IPS DF 4.7 (cell line): ENCODE measurements around the gene NUBPL.
"Not testable (repeated sequence)": the region's sequence is repeated elsewhere in the genome, so short reads cannot be mapped to it uniquely, and the experiment has no call there.

ENCODE experiments used
- DNase-seq: peaks from one replicate; pipeline ENCODE4 v3.0.0-alpha.2; 2013; ENCODE audit warnings: low spot score; ENCODE audit errors: extremely low read depth

Gene NUBPL

DNA sequence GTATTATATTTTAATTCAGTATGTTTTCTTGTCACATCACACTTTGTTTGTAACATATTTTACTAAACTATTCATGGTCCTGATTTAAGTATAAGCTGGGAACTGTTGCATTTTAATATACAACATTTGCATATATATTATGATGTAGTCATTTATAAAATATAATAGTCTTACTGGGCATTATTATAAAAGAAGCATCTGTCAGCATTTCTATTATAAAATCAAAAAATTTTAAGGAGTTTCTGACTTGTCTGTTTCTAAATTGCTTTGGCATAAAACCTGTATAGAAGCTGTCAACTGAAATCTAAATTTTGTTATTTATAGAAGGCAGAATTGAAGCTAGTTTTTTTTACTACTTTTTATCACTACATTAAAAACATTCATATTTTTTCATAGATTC, 166.6 kb downstream of the NUBPL start:
- no peak for DNase-seq

- DNase-seq, result no peak
Observed at GRCh38 chr14:31740688-31741087, 179.5 kb downstream of the NUBPL start.

GRCh38 chr14:31745741-31746140, 184.5 kb downstream of the NUBPL start:
- DNase-seq, result no peak

DNA sequence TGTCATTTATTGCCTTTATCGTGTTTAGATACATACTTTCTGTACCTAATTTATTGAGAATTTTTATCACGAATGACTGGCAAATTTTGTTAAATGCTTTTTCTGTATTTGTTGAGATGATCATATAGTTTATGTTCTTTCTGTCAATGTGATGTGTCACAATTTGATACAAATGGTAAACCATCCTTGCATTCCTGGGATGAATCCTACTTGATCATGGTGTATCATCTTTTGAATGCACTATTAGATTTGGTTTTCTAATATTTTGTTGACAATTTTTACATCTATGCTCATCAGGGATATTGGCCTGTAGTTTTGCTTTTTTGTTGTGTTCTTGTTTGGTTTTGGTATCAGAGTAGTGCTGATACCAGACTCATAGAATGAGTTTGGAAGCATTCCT, 185.1 kb downstream of the NUBPL start:
- DNase-seq, result no peak

DNA sequence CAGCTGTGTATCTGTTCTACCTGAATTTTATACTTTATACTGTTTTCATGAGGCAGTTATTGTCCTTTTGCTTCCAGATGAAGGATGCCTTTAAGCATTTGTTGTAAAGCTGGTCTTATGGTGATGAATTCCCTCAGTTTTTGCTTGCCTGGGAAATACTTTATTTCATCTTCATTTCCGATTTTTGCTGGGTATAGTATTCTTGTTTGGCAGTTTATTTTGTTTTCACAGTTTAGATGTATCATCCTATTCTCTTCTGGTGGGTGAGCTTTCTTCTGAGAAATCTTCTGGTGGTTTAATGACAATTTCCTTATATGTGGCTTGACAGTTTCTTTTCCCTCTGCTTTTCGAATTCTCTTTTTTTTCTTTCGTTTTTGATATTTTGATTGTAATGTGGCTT, 188.1 kb downstream of the NUBPL start:
- DNase-seq, result no peak

DNA sequence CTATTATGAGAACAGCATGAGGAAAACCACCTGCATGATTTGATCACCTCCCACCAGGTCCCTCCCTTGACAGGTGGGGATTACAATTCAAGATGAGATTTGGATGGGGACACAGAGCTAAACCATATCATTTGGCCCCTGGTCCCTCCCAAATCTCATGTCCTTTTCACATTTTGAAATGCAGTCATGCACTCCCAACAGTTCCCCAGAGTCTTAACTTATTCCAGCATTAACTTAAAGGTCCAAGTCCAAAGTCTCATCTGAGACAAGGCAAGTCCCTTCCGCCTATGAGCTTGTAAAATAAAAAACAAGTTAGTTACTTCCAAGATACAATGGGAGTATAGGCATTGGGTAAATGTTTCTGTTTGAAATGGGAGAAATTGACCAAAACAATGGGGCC, 189.8 kb downstream of the NUBPL start:
- DNase-seq, result not testable (repeated sequence)

DNA sequence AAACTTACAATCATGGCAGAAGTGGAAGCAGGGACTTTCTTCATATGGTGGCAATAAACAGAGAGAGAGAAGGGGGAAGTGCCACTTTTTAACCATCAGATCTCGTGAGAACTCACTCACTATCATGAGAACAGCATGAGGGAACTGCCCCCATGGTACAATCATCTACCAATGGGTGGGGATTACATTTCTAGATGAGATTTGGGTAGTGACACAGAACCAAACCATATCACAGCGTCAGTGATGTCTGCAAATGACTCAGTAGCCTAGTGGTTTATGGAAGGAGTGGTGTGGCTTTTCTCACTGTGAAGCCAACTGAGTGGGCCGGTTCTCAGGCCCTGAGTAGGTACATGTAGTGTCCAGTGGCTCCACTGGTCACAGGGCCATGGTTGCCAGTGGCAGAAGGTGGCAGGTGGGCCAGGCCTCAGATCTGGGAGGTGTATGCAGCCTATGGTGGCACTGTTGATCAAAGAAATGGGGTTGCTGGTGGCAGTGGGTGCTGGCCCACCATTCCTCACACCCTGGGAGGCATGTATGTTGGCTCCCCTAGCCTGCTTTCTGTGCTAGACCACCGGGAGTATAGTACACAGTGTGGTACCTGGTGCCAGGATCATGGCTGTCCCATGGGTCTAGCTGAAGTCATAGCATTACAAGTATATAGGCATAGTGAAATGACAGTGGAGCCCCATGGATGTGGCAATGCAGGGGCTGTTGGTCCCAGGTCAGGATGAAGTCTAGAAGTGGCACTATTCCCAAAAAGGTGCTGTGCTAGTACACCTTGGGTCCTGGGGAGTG, 191.9 kb downstream of the NUBPL start:
- DNase-seq, result no peak

- no peak for DNase-seq
Observed at GRCh38 chr14:31758941-31759340, 197.7 kb downstream of the NUBPL start.

DNA sequence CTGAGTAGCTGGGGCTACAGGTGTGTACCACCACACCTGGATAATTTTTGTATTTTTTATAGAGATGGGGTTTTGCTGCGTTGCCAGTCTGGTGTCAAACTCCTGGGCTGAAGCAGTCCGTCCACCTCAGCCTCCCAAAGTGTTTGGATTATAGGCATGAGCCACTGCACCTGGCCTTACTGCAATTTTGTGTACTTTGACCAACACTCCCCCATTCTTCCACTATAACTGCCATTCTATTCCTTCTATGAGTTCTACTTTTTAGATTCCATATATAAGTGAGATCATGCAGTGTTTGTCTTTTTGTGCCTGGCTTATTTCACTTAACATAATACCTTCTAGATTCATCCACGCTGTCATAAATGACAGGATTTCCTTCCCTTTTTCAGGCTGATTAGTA, 199.1 kb downstream of the NUBPL start:
- DNase-seq, result no peak

DNA sequence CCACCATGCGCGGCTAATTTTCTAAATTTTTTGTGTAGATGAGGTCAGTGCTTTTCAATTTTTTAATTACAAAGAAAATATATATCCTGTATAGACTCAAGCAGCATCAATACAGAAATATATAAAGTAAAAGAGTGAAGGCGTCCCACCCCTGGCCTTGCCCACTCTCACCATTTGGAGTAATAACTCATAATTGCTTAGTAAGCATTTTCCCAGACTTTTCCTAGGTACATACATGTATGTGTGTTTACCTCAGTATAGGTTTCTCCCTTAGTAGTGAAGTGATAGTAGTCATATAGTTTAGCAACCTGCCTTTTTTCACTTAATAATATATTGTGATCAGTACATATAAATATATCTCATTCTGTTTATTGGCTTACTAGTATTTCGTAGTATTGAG, 200.1 kb downstream of the NUBPL start:
- no peak for DNase-seq

GRCh38 chr14:31763041-31763440, 201.8 kb downstream of the NUBPL start:
- DNase-seq, result no peak

DNA sequence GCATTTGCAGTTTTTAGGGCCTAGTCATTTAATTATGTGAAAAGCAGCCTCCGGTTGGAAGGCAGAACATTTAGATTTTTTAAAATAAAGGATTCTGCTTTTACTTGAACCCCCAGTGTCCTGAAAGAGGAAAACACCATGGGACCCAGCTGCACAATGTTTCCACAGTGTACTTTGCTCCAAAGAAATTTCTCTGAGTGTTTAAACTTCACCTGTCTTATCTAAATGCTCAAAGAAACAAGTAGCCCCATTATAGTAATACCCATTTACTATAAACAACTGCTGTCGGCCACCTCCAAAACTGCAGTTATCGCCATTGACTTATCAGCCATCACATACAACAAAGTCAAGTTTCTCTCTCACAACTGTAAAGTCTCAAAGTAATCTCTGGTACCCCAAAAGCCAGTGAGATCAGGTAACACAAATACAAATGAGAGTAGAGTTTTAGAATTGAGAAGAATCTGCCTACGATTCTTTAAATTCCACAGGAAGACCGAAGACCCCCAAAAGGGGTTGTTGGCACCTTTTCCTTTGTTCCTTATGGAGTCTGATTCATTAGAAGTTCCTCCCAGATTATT, 205.2 kb downstream of the NUBPL start:
- DNase-seq, result no peak

DNA sequence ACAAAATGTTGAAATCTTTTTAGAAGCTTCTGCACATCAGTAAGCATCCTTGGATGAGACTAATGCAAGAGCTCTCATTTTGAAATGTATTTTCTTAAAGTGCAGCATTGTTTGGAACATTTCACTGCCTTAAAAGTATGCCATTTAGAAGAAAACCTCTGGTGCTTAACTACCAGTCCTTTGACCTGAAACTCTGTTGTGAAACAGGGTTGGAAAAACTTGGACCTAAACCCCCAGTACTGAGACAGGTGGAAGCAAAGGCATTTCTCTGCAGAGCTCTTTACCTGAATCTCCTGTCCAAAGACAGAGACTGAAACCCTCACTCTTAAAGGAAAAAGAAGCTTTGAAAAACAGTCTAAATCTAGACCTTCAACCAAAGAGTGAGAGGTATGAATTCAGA, 207.2 kb downstream of the NUBPL start:
- no peak for DNase-seq

GRCh38 chr14:31770271-31770670, 209.1 kb downstream of the NUBPL start:
- no peak for DNase-seq

- no peak for DNase-seq
Observed at GRCh38 chr14:31774567-31774966, 213.4 kb downstream of the NUBPL start.

DNA sequence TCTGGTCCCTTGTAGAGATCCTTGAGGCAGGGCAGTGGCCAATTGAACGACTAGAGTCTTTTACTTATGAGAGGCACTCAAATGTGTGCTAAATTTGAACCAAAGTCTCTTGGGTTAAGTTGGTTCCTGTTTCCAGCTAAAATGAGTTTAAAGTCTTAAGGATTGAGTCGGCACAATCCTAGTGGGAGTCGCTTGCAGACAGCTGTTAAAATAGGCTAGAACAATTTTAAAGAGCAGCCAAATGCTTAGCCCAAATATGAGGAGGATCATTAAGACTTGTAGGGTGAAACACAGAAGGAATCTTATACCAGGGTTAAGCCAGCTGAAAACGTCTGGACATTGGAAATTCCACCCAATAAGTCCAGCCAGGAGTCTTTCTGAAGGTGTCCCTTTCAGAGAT, 216.1 kb downstream of the NUBPL start:
- DNase-seq, result no peak

GRCh38 chr14:31781578-31781977, 220.4 kb downstream of the NUBPL start:
- no peak for DNase-seq

GRCh38 chr14:31785574-31785973, 224.4 kb downstream of the NUBPL start:
- no peak for DNase-seq

DNA sequence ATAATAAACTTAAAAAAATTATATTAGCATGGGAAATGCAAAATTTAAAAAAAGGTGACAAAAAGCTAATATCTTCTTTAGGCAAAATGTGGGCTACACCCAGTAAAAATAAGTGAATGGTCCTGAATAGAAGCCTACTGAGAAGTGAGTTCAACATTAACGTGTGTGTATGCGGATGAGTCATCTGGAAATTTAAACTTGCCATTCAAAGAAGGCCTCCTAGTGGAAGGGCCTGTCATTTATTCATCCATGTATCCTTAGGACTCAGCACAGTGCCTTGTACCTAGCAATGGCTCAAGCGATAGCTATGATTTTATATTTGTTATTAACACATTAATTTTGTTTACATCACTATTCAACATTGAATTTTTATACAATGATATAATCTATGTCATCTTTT, 226.2 kb downstream of the NUBPL start:
- no peak for DNase-seq

DNA sequence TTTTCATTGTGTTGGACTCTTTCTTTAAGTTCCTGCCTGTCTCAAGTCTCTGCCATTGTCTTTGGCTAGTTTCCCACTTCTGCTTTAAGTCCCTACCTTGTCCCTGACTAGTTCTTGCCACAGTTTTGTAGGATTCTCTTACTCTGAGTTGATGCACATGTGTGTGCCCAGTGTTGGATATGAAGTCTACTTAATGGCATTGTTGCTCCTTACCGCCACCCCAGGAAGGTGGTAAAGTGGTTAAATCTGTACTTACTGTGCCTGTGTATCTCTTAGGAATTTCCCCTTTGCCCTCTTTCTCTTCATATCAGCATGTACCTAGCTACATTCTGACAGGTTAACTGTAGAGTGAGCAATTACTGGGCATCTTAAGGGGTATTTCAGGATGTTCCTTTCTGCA, 227.1 kb downstream of the NUBPL start:
- no peak for DNase-seq

GRCh38 chr14:31792726-31793125, 231.5 kb downstream of the NUBPL start:
- no peak for DNase-seq

DNA sequence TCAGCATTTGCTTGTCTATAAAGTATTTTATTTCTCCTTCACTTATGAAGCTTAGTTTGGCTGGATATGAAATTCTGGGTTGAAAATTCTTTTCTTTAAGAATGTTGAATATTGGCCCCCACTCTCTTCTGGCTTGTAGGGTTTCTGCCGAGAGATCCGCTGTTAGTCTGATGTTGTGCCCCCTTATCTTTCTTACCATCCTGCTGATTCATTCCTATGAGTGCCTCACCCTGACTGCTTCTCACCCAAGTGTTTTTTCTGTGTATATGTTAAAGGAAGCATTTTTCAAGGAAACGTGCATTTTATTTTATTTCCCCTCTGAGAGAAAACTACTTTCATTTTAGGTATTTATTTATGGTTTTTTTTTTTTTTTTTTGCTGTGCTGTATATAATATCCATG, 236.7 kb downstream of the NUBPL start:
- not testable (repeated sequence) for DNase-seq

DNA sequence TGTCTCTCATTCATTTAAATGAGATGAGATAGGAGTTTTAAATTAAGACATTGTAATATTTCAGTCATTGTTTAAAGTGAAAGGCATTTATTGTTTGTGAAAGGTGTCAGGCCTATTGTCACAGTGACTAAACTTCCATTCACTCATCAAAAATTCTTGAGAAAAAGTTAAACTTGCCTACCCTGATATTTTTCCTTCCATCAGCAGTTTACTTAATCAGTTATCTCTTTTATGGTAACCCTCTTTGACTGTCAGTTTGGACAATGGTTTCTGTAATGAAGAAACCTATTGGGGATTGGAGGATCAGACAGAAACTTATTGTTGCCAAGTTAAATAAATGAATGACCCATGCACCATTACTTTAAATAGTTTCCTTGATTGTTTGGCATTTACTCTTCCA, 241.6 kb downstream of the NUBPL start:
- no peak for DNase-seq
